Superior temporal gyrus (tissue), 1 donor: ENCODE results near the gene DPP6.

Experiments
- DNase-seq: peaks from one replicate; pipeline ENCODE4 v3.0.0-alpha.2; 2016; ENCODE audit errors: extremely low spot score

The DPP6 gene

DNA sequence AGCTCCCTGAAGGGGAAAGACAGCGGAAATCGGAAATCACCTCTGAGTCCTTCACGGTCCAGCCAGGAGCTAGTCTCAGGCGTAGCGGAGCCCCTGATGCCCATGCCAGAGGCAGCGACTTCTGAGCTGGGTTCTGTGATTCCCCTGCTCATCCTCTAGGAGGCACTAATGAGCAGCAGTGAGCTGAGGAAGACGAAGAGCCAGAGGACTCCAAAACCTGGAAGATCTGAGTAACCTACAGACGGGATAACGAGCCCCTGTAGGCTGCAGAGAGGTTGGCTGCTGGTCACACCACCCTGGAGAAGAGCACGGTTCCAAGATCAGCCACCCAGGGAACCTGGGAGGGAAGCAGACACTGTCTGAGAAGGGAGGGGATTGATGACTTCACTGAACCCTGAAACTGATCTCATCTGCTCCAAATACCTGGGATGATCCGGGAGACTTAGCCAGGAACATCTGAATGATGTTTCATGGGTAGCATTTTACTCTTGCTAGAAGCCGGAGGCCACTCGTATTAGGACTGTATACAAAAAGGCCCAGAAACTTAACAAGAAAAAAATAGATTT is 646.6 kb downstream of the DPP6 start:
- DNase-seq = no peak

GRCh38 chr7:154699417-154699816 is 647.2 kb downstream of the DPP6 start:
- DNase-seq = no peak

GRCh38 chr7:154709840-154710520 is 657.8 kb downstream of the DPP6 start:
- no peak for DNase-seq

DNA sequence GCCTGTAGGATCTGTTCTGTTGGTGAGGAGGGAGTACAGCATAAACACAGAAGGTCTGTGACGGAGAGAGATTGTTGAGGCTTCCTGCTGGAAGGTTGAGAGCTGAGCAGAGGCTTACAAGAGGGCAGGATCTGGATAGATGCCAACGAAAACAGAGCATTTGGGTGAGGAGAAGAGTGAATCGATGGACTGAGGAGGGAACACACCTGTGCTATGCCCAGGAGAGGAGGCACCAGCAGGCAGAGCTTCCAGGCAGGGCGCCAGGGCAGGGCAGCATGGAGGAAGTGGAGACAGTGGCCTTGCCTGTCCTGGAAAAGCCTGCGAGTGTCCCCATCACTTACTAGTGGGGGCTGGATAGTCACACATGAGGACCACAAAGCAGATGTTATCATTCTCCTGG is 667.8 kb downstream of the DPP6 start:
- DNase-seq = no peak

DNA sequence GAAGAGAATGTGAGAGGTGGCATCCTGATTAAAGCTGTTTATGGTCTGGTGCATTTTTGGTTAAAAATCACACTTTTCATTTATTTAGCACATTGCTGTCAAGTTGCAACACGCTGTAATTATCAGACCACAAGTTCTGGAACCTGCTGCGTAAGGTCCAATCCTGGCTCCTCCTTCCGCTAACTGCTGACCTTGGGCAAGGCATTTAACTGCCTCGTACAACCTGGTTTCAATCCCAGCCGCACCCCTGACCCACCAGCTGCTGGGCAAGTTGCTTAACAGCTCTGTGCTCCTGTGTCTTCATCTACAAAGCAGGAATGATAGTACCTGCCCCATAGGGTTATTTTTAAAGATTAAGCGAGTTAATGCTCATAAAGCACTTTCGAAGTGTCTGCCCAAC is 668.9 kb downstream of the DPP6 start:
- DNase-seq = no peak

- no peak for DNase-seq
These were observed 674.2 kb downstream of the DPP6 start for GRCh38 chr7:154726368-154726767.

- no peak for DNase-seq
These were observed 676.9 kb downstream of the DPP6 start for GRCh38 chr7:154729056-154729455.

- no peak for DNase-seq
These were observed 683.6 kb downstream of the DPP6 start for GRCh38 chr7:154735766-154736165.

DNA sequence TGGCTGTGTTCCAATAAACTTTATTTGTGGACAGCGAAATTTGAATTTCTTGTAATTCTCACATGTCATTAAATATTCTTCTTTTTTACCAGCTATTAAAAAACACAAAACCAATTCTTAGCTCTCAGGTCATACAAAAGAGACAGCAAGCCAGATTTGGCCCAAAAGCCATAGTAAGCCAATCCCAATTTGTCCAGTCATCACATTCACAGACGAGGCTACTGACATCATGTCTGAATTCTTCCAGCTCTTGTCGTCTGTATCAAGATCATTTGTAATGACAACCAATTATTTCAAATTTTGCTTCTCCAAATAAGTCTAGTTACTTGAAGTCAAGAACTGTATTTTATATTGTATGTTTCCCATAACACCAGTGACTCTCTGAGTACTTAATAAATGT is 684.2 kb downstream of the DPP6 start:
- no peak for DNase-seq

- no peak for DNase-seq
These were observed 686.0 kb downstream of the DPP6 start for GRCh38 chr7:154738216-154738615.

DNA sequence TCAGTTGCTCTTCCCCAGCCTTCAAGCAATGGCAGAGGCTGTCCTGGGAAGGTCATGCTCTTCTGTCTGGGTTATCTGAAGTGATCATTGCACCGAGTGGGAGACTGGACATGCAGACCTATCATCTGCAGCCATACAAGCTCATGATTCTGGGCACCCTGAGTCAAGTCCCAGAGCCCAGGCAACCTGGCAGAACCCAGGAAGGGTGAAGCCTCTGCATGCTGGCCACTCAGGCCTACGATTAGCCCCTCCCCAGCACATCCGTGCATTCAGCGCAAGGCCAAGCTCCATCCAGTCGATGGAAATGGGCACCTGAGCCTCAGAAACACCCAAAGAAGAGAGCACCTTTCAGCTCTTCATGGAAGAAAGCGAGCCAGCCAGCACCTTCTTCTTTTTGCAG is 688.9 kb downstream of the DPP6 start:
- DNase-seq = no peak

GRCh38 chr7:154743206-154743605 is 691.0 kb downstream of the DPP6 start:
- peak; percentile 77 for DNase-seq

DNA sequence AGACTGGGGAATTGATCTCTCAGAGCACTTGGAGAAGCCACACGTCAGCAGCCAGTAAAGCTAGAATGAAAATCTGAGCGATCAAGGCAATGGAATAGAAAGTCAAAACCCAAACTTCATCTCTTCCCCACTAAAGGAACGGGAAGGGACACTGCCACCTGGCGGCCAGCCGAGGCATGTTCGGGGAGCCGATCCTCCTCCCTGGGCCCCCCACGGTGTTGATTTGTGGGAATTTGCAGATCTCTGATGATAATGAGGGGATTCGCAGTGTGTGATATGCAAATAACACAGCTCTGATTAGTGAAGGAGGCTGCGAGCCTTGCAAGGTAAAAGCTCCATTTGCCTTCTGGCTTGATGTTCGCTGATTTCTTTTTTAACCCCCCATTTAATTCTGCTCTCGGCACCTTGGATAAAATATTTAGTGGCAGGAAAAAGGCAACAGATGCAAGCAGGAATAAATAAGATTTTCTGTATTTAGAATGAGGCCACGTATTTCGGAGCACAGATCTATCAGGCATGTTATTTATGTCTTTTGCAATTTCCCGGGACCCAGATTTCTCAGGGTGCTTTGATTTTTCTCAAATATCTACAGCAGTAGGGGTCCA is 692.2 kb downstream of the DPP6 start:
- peak; percentile 83 for DNase-seq

GRCh38 chr7:154744861-154745258 is 692.7 kb downstream of the DPP6 start:
- DNase-seq = no peak

- DNase-seq = peak; percentile 87
These were observed 694.6 kb downstream of the DPP6 start for GRCh38 chr7:154746571-154747360.

DNA sequence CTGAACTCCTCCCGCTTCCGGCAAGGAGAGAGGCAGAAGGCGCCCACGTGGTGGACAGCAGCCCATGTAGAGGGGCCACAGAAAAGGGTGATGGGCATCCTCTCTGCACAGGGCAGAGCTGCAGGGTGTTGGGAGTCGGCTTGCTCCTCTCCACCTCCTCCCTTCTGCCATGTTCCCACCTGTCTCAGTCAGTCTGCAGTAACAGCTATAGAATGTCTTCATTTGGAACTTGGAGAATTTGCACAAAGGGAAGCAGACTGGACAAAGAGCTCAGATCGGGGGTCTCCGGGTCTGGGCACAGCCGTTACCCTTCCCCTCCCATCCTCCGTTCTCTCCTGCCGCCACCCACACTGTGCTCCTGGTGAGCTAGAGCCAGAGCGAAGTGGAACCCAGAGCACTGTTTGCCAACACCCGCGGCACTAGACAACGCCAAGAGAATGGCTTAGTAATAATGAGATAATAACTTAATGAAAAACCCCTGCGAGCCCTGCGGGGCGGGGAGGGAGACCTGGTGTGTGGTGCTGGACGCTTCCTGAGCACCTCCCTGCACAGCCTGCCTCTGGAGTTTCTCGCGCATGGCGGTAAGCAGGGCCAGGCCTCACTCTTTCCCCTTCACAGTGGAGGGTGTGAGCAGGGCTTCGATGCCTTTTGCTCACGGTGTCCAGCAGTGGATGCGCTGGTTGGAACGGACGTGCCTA is 696.0 kb downstream of the DPP6 start:
- DNase-seq = no peak

GRCh38 chr7:154750353-154750801 is 698.2 kb downstream of the DPP6 start:
- no peak for DNase-seq

- no peak for DNase-seq
These were observed 701.0 kb downstream of the DPP6 start for GRCh38 chr7:154753226-154753625.

- DNase-seq = no peak
These were observed 705.6 kb downstream of the DPP6 start for GRCh38 chr7:154757756-154758155.

- no peak for DNase-seq
These were observed 707.8 kb downstream of the DPP6 start for GRCh38 chr7:154759989-154760388.

DNA sequence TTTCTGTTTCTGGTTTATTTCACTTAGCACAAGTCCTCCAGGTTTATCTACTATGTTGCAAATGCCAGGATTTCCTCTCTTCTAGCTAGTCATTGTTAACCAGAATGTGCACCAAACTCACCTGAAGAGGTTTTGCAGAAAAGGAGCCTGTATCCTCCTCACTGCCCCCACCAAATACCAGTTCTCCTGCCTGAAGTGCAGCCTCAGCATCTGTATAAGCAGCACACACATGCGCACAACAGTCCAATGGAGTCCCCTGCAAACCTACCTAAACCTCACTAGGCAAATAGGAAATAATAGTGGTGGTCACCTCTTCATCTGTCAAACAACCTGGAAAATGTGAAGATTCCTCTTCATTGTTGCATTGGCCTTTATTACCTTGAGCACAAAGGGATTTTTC is 712.9 kb downstream of the DPP6 start:
- no peak for DNase-seq

DNA sequence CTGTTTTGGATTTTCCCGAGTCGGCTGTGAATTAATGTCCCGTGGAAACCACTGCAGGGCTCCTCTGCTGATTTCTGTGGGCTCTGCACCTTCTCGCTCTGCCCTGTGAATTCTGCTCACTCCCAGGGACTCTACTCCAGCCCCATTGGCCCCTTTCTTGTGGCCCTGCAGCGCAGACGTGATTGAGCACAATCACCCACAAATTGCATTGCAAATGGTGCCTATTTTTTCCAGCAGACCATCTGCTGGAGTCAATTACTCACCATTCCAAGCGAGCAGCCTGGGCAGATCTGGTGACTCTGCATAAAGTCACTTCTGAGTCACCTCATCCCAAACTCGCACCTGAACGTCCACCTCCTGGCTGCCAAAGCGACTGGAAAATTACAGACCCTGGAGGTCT is 714.9 kb downstream of the DPP6 start:
- DNase-seq = no peak
